HL-60 (cell line): Measurements from ENCODE around the gene PPP1R9B.

Experiments
- DNase-seq, 2 experiments: peaks; one replicate each; pipeline ENCODE4 v3.0.0-alpha.2; 2010 to 2020; ENCODE audit warnings: low read depth in 1 of 2, low spot score in 1 of 2
- H3K27ac ChIP-seq: fragments of 250-450 bp; sonication (Bioruptor Pico); replicated peaks from 2 replicates; pipeline ENCODE4 v1.5.1; 2020; ENCODE audit warnings: mild to moderate bottlenecking, moderate library complexity
- H3K27me3 ChIP-seq: fragments of 250-450 bp; sonication (Bioruptor Pico); 2 replicates; pipeline ENCODE4 v1.5.1; 2021; ENCODE audit warnings: mild to moderate bottlenecking, moderate library complexity; ENCODE audit not compliant: insufficient read depth, poor library complexity, severe bottlenecking
- H3K4me3 ChIP-seq: replicated peaks from 2 replicates; pipeline ENCODE4 v1.5.1; 2011; ENCODE audit warnings: mild to moderate bottlenecking, control low read depth, low read length; ENCODE audit not compliant: insufficient read depth
- CTCF ChIP-seq: IDR thresholded peaks from one replicate; pipeline ENCODE4 v1.5.1; 2011; ENCODE audit warnings: low read length, control low read depth, inconsistent platforms; ENCODE audit not compliant: insufficient read depth
- GABPA ChIP-seq: IDR thresholded peaks from 2 replicates; pipeline ENCODE4 v1.6.1; 2012; ENCODE audit warnings: low read depth
- POLR2AphosphoS5 ChIP-seq: IDR thresholded peaks from 2 replicates; pipeline ENCODE4 v1.6.1; 2012; ENCODE audit warnings: low read depth
- REST ChIP-seq: IDR thresholded peaks from 2 replicates; pipeline ENCODE4 v1.6.1; 2012; ENCODE audit warnings: low read depth; ENCODE audit not compliant: insufficient replicate concordance
- SPI1 ChIP-seq: IDR thresholded peaks from 2 replicates; pipeline ENCODE4 v1.6.1; 2012; ENCODE audit warnings: low read depth, mild to moderate bottlenecking, borderline replicate concordance

The PPP1R9B gene

DNA sequence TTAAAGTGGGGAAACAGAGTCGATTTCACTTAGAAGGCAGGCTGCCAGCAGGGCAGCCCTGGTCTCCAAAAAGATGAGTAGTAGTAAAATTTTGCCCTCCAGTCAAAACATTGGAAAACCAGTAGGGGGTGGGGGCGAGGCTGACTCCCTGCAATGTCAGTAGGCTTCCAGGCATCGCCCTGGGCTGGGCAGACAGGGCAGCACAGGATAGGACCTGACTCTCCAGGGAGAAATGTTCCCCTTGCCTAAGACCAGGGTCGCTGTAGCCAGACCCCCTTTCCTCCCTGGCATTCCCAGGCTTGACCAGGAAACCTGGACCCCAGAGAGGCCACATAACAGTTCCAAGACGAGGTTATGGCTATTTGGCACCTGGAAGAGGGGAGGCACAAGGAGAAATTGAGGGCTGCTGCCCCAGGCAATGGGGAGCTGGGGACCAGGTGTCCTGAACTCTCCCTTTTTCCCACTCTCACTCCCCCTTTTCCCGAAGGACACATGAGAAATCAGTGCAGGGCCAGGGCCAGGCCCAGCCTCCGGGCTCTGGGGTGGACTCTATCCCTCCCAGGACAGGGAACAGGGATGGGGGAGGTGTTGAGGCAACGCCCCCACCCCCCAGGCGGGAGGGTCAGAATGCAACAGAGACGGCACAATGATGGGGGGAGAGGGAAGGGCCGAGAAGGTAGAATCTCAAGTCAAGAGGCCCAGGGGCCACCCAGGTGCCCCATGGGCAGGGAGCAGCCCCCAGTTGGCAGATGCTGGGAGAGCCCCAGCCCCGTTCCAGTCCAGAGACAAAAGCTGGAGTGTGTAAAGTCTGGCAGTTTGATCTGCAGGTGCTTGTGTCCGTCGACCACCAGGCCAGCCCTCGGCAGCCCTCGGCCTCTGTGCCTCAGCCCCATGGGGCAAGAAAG is 16.0 kb downstream of the PPP1R9B start:
- Histone ChIP-seq H3K27ac (no peak overlapping the region), H3K27me3 (peaks cover 13% of the 10 kb centered on the region), H3K4me3 (no peak overlapping the region)
- no peak for TF ChIP-seq CTCF
- no peak for TF ChIP-seq POLR2AphosphoS5
- TF ChIP-seq SPI1: no peak
- no peak for TF ChIP-seq REST
- no peak for TF ChIP-seq GABPA
- DNase-seq: no peak

DNA sequence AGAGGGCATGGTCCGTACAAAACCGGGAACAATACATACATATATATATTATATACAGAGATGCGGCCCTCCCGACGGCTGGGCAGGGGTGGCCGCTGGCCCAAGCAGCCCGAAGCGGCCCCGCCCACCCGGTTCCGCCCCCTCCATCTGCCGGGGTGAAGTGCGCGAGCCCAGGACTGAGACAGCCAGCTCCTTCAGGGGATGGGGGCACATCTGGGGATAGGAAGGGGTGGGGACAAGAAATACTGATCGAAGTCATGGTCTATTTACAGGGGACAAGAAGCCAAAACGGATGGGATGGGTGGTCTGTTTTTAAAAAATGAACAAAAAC is 16.7 kb downstream of the PPP1R9B start:
- DNase-seq: no peak

More for the DNA sequence above, 16.7 kb downstream of the PPP1R9B start:
- H3K27me3 ChIP-seq: peaks cover 19% of the 10 kb centered on the region
- TF ChIP-seq POLR2AphosphoS5 (no peak), SPI1 (no peak), CTCF (no peak), REST (no peak), GABPA (no peak)
- H3K27ac ChIP-seq: no peak overlapping the region
- H3K4me3 ChIP-seq: no peak overlapping the region
